ENCODE results near the gene DNAH2.

- TF ChIP-seq CTCF (IDR thresholded peaks at IDR 0.05; ENCODE audit: extremely low read depth in 1 of 2, insufficient read depth in 1 of 2, low read depth in 1 of 2, low read length in 2 of 2) (no peak), POLR2A (IDR thresholded peaks at IDR 0.05; ENCODE audit: low read depth, low read length) (peak; percentile 70), EZH2 (IDR thresholded peaks at IDR 0.05; ENCODE audit: borderline replicate concordance, low read depth, low read length, severe bottlenecking) (no peak)
- TF ChIP-seq, protein P1, sequence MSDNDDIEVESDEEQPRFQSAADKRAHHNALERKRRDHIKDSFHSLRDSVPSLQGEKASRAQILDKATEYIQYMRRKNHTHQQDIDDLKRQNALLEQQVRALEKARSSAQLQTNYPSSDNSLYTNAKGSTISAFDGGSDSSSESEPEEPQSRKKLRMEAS (IDR thresholded peaks at IDR 0.05; ENCODE audit: insufficient read depth, insufficient read length), result no peak
Observed at GRCh38 chr17:7854851-7855659, 137.5 kb downstream of the DNAH2 start, which contains the start of gene TMEM88.
